ENCODE data around the gene GLI3. TPM values are rescaled to one million over a fixed set of nuclear protein-coding genes. Genes with fewer than 3 reads are reported as not detected.

The GLI3 gene
- total RNA-seq, 4 donors from 2014 or later: 8.6 to 12.6 (median 8.7) TPM

GRCh38 chr7:41972776-41973175 lies 264.2 kb downstream of the GLI3 start:
- peaks cover 0 to 11% (median 2%) of the 10 kb centered on the region in 4 donors for H3K4me1 ChIP-seq
- no peaks in the 10 kb centered on the region for H3K9me3 ChIP-seq
- H3K27me3 ChIP-seq: no peaks in the 10 kb centered on the region
- 94 to 96% methylated on average over 4 of the region's 4 CpGs for WGBS, 2 donors
- H3K27ac ChIP-seq: no peak overlapping the region
- peaks cover 0 to 25% (median 4%) of the 10 kb centered on the region in 3 donors for H3K36me3 ChIP-seq
- no peak for TF ChIP-seq POLR2A (IDR thresholded peaks at IDR 0.05)
- DNase-seq (ENCODE audit: low spot score in 2 of 2): no peak
- no peak overlapping the region for H3K4me3 ChIP-seq

DNA sequence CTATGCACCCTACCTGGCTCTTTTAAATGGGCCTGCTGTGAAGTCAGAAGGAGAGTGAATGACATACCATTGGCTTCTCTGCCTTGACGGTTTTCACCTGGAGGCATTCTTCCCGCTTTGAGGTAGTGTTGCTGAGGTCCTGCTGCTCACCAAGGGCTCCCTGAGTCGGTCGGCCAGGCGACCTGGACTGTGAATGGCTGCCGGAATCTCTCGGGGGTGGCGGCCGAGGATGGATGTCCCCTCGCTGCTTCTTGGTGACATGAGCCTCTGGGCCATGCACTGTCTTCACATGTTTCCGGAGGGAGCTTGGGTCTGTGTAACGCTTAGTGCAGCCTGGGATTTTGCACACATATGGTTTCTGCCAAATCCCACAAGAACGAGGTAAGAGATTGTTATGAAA lies 264.7 kb downstream of the GLI3 start:
- H3K4me3 ChIP-seq: no peak overlapping the region
- no peak overlapping the region for H3K27ac ChIP-seq
- H3K36me3 ChIP-seq: peaks cover 0 to 30% (median 4%) of the 10 kb centered on the region in 3 donors
- H3K4me1 ChIP-seq: peaks cover 0 to 7% (median 2%) of the 10 kb centered on the region in 4 donors
- WGBS, 2 donors: 94 to 95% methylated on average over 13 of the region's 13 CpGs
- DNase-seq (ENCODE audit: low spot score in 2 of 2): no peak
- no peaks in the 10 kb centered on the region for H3K9me3 ChIP-seq
- H3K27me3 ChIP-seq: no peaks in the 10 kb centered on the region
- TF ChIP-seq CTCF (IDR thresholded peaks at IDR 0.05) (no peak), POLR2A (IDR thresholded peaks at IDR 0.05) (no peak), EP300 (IDR thresholded peaks at IDR 0.05) (no peak)

DNA sequence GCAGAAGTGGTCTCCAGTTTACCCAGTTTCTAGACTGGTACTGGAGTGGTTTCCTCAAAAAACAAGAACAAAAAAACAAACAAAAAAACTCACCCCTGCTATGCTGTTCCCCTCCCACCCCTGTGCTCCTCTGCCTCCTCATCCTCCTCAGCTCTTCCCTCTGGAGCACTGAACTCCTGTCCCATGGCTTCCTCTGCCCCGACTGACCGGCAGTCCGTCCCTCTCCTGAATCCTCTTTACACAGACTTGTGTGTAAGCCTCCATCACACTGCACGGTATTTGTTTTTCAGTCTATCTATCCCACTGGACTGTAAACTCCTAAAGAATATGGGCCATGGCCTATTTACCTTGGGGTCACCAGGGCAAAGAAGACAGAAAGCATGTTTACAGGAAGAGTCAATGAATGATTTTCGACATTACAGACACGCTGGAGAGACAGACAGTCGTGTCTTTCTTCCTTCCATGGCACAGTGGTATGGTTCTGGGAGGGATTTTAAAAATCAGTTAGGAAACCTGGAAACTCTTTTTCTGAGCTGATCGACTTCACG lies 265.3 kb downstream of the GLI3 start:
- Histone ChIP-seq H3K9me3 (no peaks in the 10 kb centered on the region), H3K27ac (no peak overlapping the region), H3K27me3 (no peaks in the 10 kb centered on the region), H3K4me3 (no peak overlapping the region), H3K4me1 (peaks cover 0 to 3% (median 0%) of the 10 kb centered on the region in 4 donors), H3K36me3 (peaks cover 0 to 35% (median 4%) of the 10 kb centered on the region in 3 donors)
- 75 to 87% methylated on average over 9 of the region's 9 CpGs for WGBS, 2 donors
- TF ChIP-seq CTCF (IDR thresholded peaks at IDR 0.05) (no peak), POLR2A (IDR thresholded peaks at IDR 0.05) (no peak), EP300 (IDR thresholded peaks at IDR 0.05) (no peak)
- no peak for DNase-seq (ENCODE audit: low spot score in 2 of 2)

GRCh38 chr7:41970941-41971340 lies 266.1 kb downstream of the GLI3 start:
- TF ChIP-seq POLR2A (IDR thresholded peaks at IDR 0.05): no peak
- no peak for TF ChIP-seq EP300 (IDR thresholded peaks at IDR 0.05)
- no peak for TF ChIP-seq CTCF (IDR thresholded peaks at IDR 0.05)
- H3K27me3 ChIP-seq: no peaks in the 10 kb centered on the region
- H3K9me3 ChIP-seq: no peaks in the 10 kb centered on the region
- H3K27ac ChIP-seq: no peak overlapping the region
- H3K4me1 ChIP-seq: peaks cover 0 to 1% (median 0%) of the 10 kb centered on the region in 4 donors
- no peak for DNase-seq (ENCODE audit: low spot score in 2 of 2)
- no peak overlapping the region for H3K4me3 ChIP-seq
- H3K36me3 ChIP-seq: peaks cover 0 to 43% (median 4%) of the 10 kb centered on the region in 3 donors
- WGBS, 2 donors: 46 to 66% methylated on average over 5 of the region's 5 CpGs

DNA sequence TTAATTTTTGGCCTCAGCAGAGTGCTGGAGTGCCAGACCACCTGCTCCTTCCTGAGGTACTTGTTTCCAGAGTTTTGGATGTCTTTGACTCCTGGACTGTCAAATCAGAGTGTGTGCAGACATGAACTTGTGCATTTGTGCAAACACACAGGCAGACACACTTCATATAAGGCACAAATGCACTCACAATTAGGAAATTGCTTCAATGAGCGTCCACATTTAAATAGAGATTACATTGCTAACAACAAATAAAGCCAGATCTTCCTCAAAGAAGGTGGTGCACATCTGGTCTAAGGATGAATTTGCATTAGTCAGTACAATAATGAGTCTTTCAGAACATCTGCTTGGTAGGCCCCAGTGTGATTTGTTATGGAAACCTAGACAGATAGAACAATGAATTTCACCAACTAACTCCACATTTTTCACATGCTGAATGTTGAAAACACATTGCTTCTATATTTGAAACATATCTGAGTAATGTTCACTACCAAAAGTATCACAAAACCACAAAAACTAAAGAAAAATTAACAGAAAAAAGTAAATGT lies 267.4 kb downstream of the GLI3 start:
- WGBS, 2 donors: 96 to 100% methylated on average over 1 of the region's 1 CpG
- Histone ChIP-seq H3K27ac (no peak overlapping the region), H3K36me3 (peaks cover 0 to 56% (median 4%) of the 10 kb centered on the region in 3 donors), H3K27me3 (no peaks in the 10 kb centered on the region), H3K4me1 (no peaks in the 10 kb centered on the region), H3K4me3 (no peak overlapping the region), H3K9me3 (no peaks in the 10 kb centered on the region)
- TF ChIP-seq CTCF (IDR thresholded peaks at IDR 0.05) (no peak), POLR2A (IDR thresholded peaks at IDR 0.05) (no peak), EP300 (IDR thresholded peaks at IDR 0.05) (no peak)
- DNase-seq (ENCODE audit: low spot score in 2 of 2): no peak

All from tibial nerve (tissue), 4 donors.